Astrocyte of the spinal cord (primary cell): Measurements from ENCODE around the gene ERO1B.
"Not testable (repeated sequence)": the region's sequence is repeated elsewhere in the genome, so short reads cannot be mapped to it uniquely, and the experiment has no call there.

Source experiments
- DNase-seq: peaks from one replicate; pipeline ENCODE4 v3.0.0; 2011; ENCODE audit warnings: low read depth, low spot score
- H3K4me3 ChIP-seq: 2 replicates; pipeline ENCODE4 v1.5.1; 2011; ENCODE audit warnings: low read depth, mild to moderate bottlenecking, low read length, moderate library complexity
- in situ Hi-C: cut with HindIII; loops from 2 replicates; pipeline ENCODE4 v1.10.0; 2017; ENCODE audit warnings: low sequenced_read_pairs
- TF ChIP-seq, protein P1 (sequence below): IDR thresholded peaks from 2 replicates; pipeline ENCODE4 v1.5.1; 2012; ENCODE audit warnings: low read depth, mild to moderate bottlenecking, low read length, inconsistent platforms

Gene ERO1B, protein sequence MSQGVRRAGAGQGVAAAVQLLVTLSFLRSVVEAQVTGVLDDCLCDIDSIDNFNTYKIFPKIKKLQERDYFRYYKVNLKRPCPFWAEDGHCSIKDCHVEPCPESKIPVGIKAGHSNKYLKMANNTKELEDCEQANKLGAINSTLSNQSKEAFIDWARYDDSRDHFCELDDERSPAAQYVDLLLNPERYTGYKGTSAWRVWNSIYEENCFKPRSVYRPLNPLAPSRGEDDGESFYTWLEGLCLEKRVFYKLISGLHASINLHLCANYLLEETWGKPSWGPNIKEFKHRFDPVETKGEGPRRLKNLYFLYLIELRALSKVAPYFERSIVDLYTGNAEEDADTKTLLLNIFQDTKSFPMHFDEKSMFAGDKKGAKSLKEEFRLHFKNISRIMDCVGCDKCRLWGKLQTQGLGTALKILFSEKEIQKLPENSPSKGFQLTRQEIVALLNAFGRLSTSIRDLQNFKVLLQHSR

DNA sequence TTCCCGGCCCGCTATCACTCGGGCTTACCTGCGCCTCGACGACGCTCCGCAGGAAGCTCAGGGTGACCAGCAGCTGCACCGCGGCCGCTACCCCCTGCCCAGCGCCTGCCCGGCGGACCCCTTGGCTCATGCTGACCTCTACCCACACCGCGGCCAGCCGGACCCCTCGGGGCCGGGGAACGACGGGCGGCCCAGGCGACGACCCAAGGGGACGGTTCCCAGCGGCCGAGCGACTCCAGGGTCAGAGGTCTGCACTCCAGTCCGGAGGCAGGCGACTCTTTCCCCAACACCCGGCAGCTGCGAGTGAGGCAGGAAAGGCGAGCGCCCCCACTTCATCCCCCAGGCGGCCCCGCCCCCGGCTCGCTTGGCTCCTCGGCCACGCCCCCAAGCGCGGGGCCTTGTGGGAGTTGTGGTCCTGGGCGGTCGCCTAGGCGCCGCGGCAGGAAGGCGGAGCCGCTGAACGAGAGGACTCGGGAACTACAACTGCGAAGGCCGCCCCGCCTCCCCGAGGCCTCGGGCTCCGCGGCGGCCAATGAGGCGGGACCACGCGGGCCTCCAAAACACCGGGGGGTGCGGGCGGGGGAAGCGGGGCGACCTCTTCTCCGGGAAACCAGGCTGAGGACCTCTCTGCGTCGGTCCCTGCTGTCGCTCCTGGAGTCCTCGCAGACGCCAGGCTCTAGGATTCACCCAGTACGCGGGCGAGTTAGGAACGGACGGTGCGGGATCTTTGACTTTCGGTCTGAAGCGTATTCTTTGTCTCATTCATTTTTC lies at the start of gene ERO1B:
TSS of gene ERO1B (minus strand) at position 305 of the 771 bp plus-strand sequence. CDS start at position 130, 175 bp downstream.
- H3K4me3 ChIP-seq = peak within 1 kb of the TSS; percentile 65
- DNase-seq = peak; percentile 95
- TF ChIP-seq, protein P1, sequence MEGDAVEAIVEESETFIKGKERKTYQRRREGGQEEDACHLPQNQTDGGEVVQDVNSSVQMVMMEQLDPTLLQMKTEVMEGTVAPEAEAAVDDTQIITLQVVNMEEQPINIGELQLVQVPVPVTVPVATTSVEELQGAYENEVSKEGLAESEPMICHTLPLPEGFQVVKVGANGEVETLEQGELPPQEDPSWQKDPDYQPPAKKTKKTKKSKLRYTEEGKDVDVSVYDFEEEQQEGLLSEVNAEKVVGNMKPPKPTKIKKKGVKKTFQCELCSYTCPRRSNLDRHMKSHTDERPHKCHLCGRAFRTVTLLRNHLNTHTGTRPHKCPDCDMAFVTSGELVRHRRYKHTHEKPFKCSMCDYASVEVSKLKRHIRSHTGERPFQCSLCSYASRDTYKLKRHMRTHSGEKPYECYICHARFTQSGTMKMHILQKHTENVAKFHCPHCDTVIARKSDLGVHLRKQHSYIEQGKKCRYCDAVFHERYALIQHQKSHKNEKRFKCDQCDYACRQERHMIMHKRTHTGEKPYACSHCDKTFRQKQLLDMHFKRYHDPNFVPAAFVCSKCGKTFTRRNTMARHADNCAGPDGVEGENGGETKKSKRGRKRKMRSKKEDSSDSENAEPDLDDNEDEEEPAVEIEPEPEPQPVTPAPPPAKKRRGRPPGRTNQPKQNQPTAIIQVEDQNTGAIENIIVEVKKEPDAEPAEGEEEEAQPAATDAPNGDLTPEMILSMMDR = no peak
- in situ Hi-C loops = no loop called here

DNA sequence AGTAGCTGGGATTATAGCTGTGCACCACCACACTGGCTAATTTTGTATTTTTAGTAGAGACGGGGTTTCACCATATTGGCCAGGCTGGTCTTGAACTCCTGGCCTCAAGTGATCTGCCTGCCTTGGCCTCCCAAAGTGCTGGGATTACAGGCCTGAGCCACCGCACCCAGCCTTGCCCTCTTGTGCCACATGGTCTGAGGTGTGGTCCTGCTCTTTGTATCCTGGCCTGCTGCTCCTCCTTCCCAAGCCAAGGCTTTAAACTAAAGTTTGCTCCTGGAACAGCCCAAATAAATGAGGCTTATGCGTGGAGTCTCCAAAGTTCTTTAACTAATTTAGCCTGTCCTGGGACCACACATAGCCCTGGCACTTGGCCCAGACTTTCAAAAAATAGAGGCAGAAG lies 49.7 kb upstream of the ERO1B start:
- H3K4me3 ChIP-seq, DNase-seq, in situ Hi-C loops: not testable (repeated sequence)

DNA sequence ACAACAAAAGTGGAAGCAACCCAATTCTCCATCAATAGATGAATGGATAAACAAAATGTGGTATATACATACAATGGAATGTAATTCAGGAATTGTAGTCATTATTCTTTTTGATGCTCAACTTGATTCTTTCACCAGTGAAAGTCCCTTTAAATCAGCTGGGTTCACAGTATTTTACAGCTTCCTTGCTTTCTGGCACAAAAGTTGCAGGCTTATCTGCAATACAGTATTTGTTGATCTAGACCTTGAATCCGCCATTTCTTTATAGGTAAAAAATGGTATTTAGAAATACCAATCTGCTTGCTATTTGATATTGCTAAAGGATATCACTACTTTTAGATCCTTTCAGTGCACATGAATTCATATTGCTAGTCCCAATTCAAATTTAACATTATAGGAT lies 44.7 kb upstream of the ERO1B start:
- in situ Hi-C loops = no loop called here
- TF ChIP-seq, protein P1 = no peak
- no peak for DNase-seq
- no peak overlapping the region for H3K4me3 ChIP-seq

DNA sequence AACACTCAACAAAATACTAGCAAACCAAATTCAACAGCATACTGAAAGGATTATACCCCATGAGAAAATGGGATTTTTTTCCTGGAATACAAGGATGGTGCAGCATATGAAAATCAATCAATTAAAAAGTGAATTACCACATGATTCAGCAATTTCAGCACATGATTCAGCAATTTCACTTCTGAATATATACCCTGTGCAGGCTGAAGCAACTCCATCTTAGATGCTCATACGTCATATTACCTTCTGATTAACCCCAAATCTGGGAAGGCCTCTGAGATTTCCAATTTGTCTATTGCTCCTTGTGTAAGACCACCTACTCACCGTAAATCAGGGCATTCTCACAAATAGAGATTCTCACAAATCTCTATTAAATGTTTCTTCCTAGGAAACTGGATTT lies 43.8 kb upstream of the ERO1B start:
- H3K4me3 ChIP-seq = no peak overlapping the region
- in situ Hi-C loops = no loop called here
- DNase-seq = no peak
- TF ChIP-seq, protein P1 = no peak

DNA sequence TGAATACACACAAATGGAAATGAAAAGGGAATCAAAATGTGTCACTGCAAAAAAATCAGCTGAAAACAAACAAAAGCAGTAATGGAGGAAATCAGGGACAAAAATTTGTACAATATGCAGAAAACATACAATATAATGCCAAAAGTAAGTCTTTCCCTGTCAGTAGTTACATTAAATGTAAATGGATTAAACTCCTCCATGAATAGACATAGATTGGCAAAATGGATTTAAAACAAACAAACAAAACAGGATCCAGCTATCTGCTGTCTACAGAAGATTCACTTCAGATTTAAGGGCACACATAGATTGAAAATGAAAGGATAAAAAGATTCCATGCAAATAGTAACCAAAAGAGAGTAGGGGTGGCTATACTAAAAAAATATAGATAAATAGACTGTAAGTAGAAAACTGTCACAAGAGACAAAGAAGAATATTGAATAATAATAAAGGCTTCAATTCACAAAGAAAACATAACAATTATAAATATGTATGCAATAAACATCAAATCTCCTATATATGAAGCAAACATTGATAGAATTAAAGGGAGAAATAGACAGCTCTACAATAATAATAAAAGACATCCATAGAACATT lies 42.2 kb upstream of the ERO1B start:
- DNase-seq = no peak
- TF ChIP-seq, protein P1 = no peak
- in situ Hi-C loops = no loop called here
- H3K4me3 ChIP-seq = no peak overlapping the region

DNA sequence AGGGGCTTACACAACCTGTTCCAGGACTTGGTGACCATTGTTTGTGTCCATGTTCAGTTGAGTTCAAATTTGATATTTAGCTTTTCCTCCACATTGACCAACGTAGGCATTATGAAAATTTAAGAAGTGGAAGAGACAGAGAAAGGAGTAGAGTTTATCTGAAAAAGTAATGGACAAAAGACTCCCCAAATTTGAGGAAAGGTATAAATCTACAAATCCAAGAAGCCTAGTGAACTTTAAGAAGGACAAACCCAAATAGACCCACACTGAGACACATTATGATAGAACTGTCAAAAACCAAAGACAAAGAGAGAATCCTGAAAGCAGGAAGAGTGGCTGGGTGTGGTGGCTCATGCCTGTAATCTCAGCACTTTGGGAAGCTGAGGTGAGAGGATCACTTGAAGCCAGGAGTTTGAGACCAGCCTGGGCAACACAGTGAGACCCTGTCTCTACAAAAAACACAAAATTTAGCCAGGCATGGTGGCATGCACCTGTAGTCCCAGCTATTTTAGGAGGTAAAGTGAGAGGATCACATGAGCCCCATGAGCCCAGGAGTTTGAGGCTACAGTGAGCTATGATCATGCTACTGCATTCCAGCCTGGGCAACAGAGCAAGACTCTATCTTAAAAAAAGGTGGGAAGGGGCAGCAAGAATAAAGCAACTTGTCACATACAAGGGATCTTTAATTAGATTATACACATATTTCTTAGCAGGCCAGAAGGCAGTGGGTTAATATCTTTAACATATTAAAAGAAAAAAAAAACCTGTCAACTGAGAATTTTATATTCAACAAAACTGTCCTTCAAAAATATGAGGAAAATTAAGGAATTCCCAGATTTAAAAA lies 41.0 kb upstream of the ERO1B start:
- TF ChIP-seq, protein P1 = no peak
- DNase-seq = no peak
- in situ Hi-C loops = no loop called here
- H3K4me3 ChIP-seq = no peak overlapping the region
